Measurements from ENCODE around the gene FUT1. TPM values are rescaled to one million over a fixed set of nuclear protein-coding genes. Genes with fewer than 3 reads are reported as not detected.
"Not testable (repeated sequence)": the region's sequence is repeated elsewhere in the genome, so short reads cannot be mapped to it uniquely, and the experiment has no call there.

The FUT1 gene
- total RNA-seq, 2 donors from 2014 or later, result 3.1 to 3.3 TPM

DNA sequence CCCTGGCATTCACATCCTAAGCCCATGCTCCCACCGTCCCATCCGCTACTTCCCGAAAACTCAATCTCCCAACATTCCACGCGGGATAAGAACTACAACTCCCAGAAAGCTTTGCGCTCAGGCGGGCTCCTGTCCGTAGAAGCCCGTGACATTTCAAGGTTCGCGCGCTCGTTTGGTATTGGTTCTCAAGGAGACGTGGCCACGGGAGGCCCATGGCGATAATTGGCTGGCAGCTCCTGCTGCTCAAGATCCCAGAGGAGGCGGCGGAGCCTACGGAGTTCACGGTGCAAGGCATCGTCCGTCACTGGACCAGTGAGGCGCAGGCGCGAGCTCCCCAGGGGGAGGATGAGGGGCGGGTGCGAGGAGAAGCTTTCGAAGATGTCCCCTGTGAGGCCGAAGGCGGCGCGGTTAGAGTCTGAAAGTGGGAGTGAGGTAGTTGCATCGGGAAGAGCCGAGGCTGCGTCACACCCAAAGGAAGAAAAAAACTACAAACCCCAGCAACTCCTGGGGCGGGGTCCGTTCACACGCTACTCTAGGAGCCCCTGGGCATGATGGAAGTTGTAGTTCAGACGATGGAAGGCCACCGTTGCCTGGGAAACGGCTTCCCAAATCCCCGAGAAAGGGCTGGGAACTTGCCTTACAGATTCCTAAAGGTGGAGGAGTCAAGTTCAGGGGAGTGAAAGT, 31.7 kb downstream of the FUT1 start:
- peak; percentile 99 for DNase-seq (ENCODE audit: low spot score)
- H3K27ac ChIP-seq, result peak overlapping the region; percentile 80 to 89
- no peaks in the 10 kb centered on the region for H3K36me3 ChIP-seq
- H3K4me3 ChIP-seq, result peak overlapping the region; percentile 35 to 55
- H3K27me3 ChIP-seq, result no peaks in the 10 kb centered on the region
- no peaks in the 10 kb centered on the region for H3K9me3 ChIP-seq
- peaks cover 0 to 61% of the 10 kb centered on the region in 2 donors for H3K4me1 ChIP-seq
- TF ChIP-seq, protein P1, sequence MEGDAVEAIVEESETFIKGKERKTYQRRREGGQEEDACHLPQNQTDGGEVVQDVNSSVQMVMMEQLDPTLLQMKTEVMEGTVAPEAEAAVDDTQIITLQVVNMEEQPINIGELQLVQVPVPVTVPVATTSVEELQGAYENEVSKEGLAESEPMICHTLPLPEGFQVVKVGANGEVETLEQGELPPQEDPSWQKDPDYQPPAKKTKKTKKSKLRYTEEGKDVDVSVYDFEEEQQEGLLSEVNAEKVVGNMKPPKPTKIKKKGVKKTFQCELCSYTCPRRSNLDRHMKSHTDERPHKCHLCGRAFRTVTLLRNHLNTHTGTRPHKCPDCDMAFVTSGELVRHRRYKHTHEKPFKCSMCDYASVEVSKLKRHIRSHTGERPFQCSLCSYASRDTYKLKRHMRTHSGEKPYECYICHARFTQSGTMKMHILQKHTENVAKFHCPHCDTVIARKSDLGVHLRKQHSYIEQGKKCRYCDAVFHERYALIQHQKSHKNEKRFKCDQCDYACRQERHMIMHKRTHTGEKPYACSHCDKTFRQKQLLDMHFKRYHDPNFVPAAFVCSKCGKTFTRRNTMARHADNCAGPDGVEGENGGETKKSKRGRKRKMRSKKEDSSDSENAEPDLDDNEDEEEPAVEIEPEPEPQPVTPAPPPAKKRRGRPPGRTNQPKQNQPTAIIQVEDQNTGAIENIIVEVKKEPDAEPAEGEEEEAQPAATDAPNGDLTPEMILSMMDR (IDR thresholded peaks at IDR 0.05), result no peak

DNA sequence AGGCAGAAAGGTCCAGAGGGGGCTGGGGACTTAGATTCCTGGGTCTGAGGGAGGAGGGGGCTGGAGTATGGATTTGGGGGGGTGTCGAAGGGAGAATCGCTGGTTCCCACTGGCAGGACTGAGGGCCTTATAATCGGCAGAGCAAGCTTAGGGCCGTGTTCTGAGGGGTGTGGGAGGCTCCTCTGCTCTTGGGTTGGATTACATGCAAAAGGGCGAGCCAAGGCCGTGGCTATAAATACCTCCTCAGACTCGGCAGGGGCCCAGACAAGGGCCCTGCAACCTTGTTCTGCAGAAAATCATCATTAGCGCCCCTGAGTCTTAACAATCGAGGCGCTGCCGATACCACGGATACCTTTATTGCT, 32.2 kb downstream of the FUT1 start:
- no peaks in the 10 kb centered on the region for H3K36me3 ChIP-seq
- peak overlapping the region; percentile 80 to 89 for H3K27ac ChIP-seq
- H3K4me1 ChIP-seq, result peaks cover 0 to 64% of the 10 kb centered on the region in 2 donors
- TF ChIP-seq, protein P1 (IDR thresholded peaks at IDR 0.05), result no peak
- peak overlapping the region; percentile 15 to 55 for H3K4me3 ChIP-seq
- no peaks in the 10 kb centered on the region for H3K9me3 ChIP-seq
- H3K27me3 ChIP-seq, result no peaks in the 10 kb centered on the region
- DNase-seq (ENCODE audit: low spot score), result no peak

DNA sequence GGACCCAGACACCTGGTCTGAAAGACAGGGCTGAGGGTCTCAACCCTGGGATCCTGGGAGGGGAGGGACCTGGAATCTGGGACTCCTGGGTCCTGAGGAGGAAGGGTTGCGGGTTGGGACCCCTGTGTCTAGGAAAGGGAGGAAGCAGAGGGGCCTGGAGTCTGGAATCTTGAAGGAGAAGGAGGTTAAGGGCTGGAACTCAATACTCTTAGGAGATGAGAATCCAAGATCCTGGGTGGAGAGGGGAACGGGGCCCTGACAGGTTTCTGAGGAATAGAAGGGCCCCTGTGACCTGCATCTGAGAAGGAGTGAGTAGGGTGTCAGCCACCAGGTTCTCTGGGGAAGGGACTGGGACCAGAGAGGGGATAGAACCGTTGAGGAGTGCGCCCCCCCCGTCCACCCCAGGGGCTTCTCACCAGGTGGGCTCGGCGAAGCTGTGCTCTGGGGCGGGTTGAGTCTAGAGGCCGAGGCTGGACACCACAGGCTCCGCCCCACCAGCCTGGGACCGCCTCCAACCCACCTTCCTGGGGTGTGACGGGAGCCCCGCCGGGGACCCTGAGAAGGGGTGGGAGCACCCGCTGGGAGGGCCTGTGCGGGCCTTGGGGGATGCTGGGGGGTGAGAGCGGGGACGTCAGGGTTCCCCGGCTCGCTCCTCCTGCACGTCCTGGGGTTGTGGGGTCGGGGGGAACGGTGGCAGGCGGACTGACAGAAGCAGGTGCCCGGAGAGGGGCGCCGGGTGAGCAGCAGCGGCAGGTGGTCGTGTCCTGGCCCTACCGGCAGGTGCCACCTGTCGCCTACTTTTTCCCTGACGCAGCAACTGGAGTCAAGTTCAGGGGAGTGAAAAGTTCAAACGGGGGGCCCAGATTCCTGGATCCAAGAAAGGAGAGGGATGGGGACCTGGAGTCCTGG, 32.9 kb downstream of the FUT1 start, which contains the start of gene MAMSTR:
MAMSTR (minus strand) TSS at position 463 of the 909 bp plus-strand sequence. CDS start 694 bp downstream, outside the sequence.
- peak within 1 kb of the TSS; percentile 80 to 89 for H3K27ac ChIP-seq
- H3K27me3 ChIP-seq, result no peaks in the 10 kb centered on the region
- H3K4me3 ChIP-seq, result peak within 1 kb of the TSS; percentile 15 to 55
- no peak for DNase-seq (ENCODE audit: low spot score)
- no peaks in the 10 kb centered on the region for H3K36me3 ChIP-seq
- no peaks in the 10 kb centered on the region for H3K9me3 ChIP-seq
- H3K4me1 ChIP-seq, result peaks cover 0 to 64% of the 10 kb centered on the region in 2 donors
- TF ChIP-seq, protein P1 (IDR thresholded peaks at IDR 0.05), result no peak

GRCh38 chr19:48718711-48719231, 33.7 kb downstream of the FUT1 start:
- H3K4me1 ChIP-seq, result peaks cover 0 to 57% of the 10 kb centered on the region in 2 donors
- peak overlapping the region; percentile 80 to 89 for H3K27ac ChIP-seq
- no peaks in the 10 kb centered on the region for H3K36me3 ChIP-seq
- no peak for DNase-seq (ENCODE audit: low spot score)
- no peaks in the 10 kb centered on the region for H3K9me3 ChIP-seq
- TF ChIP-seq, protein P1 (IDR thresholded peaks at IDR 0.05), result no peak
- no peaks in the 10 kb centered on the region for H3K27me3 ChIP-seq
- H3K4me3 ChIP-seq, result no peak overlapping the region

GRCh38 chr19:48718106-48718505, 34.3 kb downstream of the FUT1 start:
- H3K9me3 ChIP-seq; H3K4me3 ChIP-seq; H3K36me3 ChIP-seq; DNase-seq (ENCODE audit: low spot score); H3K27ac ChIP-seq; H3K27me3 ChIP-seq: not testable (repeated sequence)
- H3K4me1 ChIP-seq, result peaks cover 0 to 64% of the 10 kb centered on the region in 2 donors
